HG02571 (cell line): ENCODE data around the gene SUMO2.
"Not testable (repeated sequence)": the region's sequence is repeated elsewhere in the genome, so short reads cannot be mapped to it uniquely, and the experiment has no call there.

Experiments used
- ATAC-seq: cut with Tn5 transposase; IDR thresholded peaks from one replicate; pipeline ENCODE4 v1.9.1; 2021; ENCODE audit warnings: mild to moderate bottlenecking, moderate library complexity; ENCODE audit not compliant: unreplicated experiment

Gene SUMO2

GRCh38 chr17:75146592-75146991 is 36.2 kb downstream of the SUMO2 start:
- no peak for ATAC-seq

DNA sequence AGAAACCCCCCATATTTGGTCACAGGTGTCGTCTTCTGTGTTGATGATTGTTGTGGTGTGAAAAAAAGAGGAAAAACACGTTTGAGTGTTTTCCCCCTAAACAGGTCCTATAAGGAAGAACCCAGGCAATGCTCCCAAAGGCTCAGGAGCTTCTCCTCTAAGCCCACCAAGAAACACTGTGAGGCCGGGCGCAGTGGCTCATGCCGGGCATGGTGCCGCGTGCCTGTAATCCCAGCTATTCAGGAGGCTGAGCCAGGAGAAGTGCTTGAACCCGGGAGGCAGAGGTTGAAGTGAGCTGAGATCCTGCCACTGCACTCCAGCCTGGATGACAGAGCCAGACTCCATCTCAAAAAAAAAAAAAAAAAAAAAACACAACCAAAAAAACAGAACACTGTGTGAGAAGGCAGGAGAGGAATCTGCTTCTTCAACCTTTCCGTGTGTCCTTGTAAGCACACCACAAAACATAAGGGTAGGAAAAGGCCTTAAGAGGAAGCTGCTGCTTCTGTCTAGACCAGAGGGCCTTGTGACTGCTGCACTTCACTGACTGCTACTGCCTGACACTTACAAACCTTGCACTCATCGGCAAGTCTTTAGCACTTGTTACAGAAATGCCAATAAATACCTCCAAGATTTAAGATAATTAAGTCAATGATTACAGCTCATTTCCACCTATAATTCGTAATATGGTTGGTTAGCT is 37.8 kb downstream of the SUMO2 start:
- no peak for ATAC-seq

- ATAC-seq: no peak
Observed at GRCh38 chr17:75142236-75142971, 40.4 kb downstream of the SUMO2 start.

DNA sequence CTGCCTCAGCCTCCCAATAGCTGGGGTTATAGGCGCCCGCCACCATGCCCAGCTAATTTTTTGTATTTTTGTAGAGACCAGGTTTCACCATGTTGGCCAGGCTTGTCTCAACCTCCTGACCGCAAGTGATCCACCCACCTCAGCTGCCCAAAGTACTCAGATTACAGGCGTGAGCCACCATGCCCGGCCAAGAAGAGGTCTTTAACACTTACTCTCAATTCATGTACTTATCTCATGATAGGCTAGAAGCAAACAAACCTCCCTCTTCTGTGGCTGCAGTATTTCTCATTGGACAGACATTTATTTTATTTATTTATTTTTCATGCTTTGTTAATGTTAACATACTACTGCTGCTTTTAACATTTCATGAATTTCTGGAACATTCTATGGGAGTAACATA is 44.2 kb downstream of the SUMO2 start:
- ATAC-seq: no peak

GRCh38 chr17:75137762-75138161 is 45.0 kb downstream of the SUMO2 start:
- not testable (repeated sequence) for ATAC-seq

DNA sequence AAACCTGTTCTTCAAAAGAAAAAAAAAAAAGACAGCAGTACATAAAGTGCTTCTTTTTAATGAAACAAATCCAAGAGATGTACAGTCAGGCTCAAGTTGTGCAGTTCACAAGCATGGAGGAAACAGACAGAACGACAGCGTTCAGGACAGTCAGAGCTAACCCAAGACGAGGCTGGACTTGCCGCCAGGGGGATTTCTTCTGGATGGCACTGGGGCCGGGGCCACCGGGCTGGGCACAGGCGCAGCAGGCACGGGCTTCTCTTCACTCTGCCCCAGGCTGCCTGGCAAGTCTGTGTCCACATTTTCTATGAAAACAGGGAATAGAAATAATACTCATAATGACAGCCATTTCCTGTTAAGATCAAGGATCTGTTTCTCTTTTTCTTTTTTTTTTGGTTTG is 46.8 kb downstream of the SUMO2 start:
- no peak for ATAC-seq

- no peak for ATAC-seq
Observed at GRCh38 chr17:75135452-75135851, 47.3 kb downstream of the SUMO2 start.

- ATAC-seq: not testable (repeated sequence)
Observed at GRCh38 chr17:75133607-75134347, 49.0 kb downstream of the SUMO2 start.

DNA sequence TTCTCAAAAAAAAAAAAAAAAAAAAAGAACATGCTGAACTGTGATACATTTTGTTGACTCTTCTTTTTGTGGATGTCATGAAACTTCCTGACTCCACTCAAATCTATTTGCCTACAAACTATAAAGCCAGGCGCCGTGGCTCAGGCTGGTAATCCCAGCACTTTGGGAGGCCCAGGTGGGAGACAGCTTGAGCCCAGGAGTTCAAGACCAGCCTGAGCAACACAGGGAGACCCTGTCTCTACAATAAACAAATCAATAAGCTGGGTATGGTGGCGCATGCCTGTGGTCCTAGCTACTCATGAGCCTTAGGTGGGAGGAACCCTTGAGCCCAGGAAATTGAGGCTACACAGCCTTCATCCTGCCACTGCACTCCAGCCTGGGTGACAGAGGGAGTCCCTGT is 49.8 kb downstream of the SUMO2 start:
- no peak for ATAC-seq

DNA sequence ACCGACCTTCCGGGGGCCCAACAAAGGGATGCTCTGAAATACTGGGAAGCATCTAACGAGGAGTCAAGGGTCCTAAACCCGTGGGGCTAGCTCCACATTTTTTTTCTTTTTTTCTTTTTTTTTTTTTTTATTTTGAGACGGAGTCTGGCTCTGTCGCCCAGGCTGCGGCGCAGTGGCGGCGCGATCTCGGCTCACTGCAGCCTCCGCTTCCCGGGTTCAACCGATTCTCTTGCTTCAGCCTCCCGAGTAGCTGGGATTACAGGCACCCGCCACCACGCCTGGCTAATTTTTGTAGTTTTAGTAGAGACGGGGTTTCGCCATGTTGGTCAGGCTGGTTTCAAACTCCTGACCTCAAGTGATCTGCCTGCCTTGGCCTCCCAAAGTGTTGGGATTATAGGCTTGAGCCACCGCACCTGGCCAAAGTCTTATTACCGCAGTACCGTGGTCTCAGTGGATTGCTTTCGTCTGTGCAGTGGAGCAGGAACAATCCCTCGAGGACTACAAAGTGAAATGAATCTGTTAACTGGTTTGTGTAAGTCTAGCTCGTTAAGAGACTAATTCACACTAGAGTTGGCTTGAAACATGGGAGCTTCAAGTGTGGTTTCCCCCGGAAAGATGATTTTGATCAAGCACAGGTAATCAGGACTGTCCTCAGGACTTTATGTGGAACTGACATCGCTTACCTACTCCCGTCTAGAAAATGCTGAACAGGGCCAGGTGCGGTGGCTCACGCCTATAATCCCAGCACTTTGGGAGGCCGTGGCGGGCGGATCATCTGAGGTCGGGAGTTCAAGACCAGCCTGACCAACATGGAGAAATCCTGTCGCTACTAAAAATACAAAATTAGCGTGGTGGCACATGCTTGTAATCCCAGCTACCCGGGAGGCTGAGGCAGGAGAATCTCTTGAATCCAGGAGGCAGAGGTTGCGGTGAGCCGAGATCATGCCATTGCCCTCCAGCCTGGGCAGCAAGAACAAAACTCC is 50.5 kb downstream of the SUMO2 start:
- ATAC-seq: not testable (repeated sequence)

GRCh38 chr17:75131278-75132017 is 51.3 kb downstream of the SUMO2 start, which contains the start of gene NT5C:
NT5C (minus strand) TSS chr17:75131742; CDS start chr17:75131707, 35 bp downstream.
- peak; percentile 75 for ATAC-seq

DNA sequence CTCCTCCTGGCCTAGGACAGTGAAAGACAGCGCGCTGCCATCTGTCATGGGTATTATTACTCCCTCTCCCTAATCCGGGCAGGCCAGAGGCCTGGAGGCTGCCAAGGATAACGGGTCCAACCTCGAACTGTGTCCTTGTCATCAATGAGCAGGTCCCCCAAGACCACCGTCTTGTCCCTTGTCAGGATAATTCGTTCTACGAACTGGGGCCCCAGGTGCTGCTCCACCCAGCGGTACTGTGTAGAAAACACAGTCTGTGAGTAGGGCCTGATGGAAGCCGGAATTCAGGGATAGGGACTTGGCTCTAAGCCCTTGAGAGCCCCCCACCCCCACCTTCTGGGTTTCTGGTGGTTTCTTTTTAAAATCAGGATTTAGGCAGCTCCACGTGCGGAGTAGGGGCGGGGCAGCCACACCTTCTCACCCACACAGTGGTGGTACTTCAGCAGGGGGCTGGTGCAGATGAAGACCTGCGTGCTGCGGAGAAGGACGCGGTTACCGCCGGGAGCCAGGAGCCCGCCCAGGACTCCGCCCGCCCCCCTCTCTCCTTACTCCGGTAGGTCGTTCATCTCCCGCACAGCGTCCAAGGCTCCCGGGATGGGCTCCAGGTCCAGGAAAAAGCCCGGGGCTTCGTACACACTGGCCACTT is 52.0 kb downstream of the SUMO2 start:
- ATAC-seq: peak; percentile 18

- no peak for ATAC-seq
Observed at GRCh38 chr17:75130059-75130631, 52.6 kb downstream of the SUMO2 start.

DNA sequence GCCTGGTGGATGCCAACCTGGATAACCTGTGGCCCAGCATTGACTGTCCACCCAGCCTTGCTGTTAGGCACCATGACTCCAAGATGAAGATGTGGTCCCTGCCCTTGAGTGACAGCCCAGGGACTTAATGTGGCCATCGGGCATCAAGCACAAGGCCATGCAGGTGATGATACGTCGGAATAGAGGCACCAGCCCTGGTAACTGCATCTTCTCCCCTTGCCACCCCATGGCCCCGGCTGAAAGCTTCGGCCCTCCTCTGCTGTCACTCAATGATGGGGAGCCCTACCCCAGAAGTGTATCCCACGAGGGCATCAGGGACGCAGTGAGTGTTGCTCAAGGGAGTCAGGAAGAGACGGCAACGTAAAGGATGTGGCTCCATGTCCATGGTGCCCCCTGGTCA is 53.2 kb downstream of the SUMO2 start:
- ATAC-seq: no peak

- ATAC-seq: no peak
Observed at GRCh38 chr17:75128694-75129505, 53.9 kb downstream of the SUMO2 start.

GRCh38 chr17:75127936-75128335 is 54.8 kb downstream of the SUMO2 start:
- ATAC-seq: not testable (repeated sequence)

GRCh38 chr17:75126954-75127353 is 55.8 kb downstream of the SUMO2 start:
- no peak for ATAC-seq

DNA sequence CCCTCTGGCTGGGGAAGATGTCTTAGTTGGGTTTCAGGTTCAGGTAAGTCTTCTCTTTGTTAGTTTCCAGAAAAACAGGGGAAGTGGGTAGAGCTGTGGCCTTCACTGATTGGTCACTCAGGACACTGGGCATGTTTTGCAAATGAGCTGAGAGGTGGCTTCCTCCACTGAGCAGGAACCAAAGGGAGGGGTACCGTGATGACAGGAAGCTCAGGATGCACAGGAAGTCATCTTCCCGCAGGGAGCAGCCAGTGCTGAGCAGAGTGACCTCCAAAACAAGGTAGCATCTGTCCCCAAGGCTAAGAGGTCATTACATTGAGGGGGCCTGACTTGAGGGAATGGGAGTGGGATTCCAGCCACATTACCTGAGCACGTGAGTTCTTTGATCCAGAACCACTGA is 56.8 kb downstream of the SUMO2 start:
- ATAC-seq: no peak
